Limb (tissue), 2 donors: Measurements from ENCODE around the gene HNRNPA2B1.
"Not testable (repeated sequence)": the region's sequence is repeated elsewhere in the genome, so short reads cannot be mapped to it uniquely, and the experiment has no call there.

ENCODE experiments used
- DNase-seq, 2 donors: peaks; one replicate each; pipeline ENCODE4 v3.0.0-alpha.2; 2016; ENCODE audit errors: extremely low spot score in 2 of 2

The HNRNPA2B1 gene

GRCh38 chr7:26185131-26185843 is 15.3 kb downstream of the HNRNPA2B1 start:
- DNase-seq = no peak

- DNase-seq = not testable (repeated sequence)
Measured at GRCh38 chr7:26184281-26185101, 16.1 kb downstream of the HNRNPA2B1 start.

DNA sequence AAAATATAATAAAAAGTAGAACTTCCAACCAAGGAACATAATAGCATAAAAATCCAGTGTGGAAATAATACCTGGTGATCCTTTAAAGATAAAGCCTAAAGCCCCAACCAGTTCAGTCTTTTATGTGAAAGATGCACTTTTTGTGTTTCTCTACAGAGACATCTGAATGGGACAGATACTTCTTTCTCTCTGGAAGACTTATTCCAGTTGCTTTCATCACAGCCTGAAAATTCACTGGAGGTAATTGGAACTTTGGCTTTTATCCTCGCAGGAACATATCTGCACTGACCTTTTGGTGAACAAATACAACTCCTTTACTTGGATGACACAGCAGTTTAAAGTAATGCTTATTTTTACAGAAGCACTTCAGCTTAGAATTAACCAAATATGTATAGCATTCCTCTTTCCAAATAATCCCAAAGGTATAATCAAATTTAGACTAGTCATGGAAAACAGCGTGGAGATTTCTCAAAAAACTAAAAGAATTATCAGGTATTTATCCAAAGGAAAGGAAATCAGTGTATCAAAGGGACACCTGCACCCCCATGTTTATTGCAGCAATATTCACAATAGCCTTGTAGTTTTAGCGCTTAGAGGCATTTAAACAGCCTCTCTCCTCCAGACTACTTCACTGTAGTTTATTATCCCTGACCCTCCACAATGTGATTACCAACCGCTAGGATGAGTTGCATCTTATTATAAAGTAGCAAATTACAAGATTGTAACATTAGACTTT is 16.8 kb downstream of the HNRNPA2B1 start:
- DNase-seq = no peak

DNA sequence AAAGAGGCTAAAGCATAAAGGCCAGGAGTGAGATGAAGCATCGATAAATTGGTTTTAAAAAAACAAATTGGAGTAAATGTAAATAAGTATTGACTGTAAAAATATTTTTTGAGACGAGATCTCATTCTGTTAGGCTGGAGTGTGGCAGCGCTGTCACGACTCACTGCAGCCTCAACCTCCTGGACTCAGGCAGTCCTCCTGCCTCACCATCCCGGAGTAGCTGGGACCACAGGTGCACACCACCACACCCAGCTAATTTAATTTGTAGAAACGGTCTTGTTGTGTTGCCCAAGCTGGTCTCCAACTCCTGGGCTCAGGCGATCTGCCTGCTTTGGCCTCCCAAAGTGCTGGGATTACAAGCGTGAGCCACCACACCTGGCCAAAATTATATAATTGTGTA is 17.8 kb downstream of the HNRNPA2B1 start:
- no peak for DNase-seq

DNA sequence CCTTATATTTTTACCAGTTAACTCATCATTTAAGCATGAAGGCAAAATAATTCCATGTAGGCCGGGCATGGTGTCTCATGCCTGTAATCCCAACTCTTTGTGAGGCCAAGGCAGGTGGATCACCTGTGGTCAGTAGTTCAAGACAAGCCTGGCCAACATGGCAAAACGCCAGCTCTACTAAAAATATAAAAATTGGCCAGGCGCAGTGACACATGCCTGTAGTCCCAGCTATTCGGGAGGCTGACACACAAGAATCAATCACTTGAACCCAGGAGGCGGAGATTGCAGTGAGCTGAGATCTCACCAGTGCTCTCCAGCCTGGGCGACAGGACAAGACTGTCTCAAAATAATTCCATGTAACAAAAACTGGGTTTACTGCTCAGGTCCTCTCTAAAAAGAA is 18.3 kb downstream of the HNRNPA2B1 start:
- no peak for DNase-seq

DNA sequence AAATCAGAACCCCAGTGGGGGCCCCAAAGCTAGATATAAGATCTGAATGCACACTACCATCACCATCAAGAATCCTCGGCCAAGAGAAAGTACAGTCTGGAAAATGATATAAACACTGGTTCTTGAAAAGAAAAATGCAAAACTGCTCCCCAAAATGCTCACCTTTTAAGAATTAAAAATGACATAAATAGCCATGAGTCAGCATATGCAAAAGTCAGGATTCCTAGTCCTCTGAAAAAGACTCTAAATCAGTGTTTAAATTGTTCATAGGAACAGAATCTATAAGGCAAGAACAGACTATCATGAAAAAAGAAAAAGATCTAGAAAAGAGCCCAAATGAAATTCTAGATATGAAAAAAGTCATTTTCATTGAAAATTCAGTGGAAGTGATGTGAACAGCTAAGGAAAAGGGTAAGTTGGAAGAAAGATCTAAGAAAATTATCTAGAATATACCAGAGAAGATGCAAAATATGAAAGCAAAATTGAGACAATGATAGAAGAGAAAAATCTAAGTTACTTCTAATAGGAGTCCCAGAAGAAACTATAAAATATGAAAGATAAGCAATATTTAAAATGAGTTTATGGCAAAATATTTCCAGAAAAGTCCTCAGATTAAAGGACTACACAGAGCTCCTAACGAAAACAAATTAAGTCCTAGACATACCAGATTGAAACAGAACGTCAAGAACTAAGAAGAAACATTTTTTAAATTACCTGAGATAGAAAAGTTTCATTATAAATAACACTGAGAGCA is 18.9 kb downstream of the HNRNPA2B1 start:
- DNase-seq = no peak

GRCh38 chr7:26180792-26181198 is 19.8 kb downstream of the HNRNPA2B1 start:
- DNase-seq = no peak

DNA sequence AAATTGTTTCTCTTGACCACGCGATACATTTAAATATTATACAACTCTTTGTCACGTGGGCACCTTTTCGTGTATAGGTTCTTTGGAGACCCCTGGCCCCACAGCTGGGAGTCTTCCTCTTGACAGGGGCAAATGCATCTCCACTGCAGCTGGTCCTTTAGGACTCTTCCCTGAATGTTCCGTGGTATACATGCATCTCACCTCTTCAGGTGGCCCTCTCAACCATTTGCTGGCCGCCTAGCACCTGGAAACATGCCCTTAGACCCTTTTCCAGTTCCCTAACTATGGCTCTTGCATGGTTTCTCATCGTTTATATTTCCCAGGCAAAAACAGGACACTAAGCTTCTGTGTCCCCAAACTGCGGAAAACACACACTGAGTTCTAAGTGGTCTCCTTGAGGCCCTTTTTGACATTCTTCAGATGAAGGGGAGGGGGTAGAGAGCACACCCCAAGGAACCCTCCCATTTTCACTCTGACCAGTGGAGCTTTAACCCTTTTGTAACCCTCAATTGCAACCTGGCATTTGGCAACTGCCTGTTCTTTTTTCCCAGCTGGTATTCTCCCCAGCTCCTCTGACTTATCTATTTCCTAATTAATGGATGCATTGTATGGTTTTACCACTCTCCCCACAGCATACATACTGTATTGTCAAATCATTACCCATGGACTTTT is 20.6 kb downstream of the HNRNPA2B1 start:
- DNase-seq = no peak

- DNase-seq = no peak
Measured at GRCh38 chr7:26179422-26179821, 21.1 kb downstream of the HNRNPA2B1 start.

GRCh38 chr7:26178272-26178960 is 22.1 kb downstream of the HNRNPA2B1 start:
- DNase-seq = no peak

DNA sequence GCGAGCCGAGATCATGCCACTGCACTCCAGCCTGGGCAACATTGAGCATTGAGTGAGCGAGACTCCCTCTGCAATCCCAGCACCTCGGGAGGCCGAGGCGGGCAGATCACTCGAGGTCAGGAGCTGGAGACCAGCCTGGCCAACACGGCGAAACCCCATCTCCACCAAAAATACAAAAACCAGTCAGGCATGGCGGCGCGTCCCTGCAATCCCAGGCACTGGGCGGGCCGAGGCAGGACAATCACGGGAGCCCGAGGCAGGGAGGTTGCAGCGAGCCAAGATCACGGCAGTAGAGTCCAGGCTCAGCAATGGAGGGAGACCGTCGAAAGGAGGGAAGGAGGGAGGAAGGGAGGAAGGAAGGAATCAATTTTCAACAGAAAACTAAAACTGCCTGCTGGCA is 23.3 kb downstream of the HNRNPA2B1 start:
- DNase-seq = not testable (repeated sequence)

- DNase-seq = not testable (repeated sequence)
Measured at GRCh38 chr7:26176696-26177095, 23.9 kb downstream of the HNRNPA2B1 start.

- not testable (repeated sequence) for DNase-seq
Measured at GRCh38 chr7:26175903-26176302, 24.6 kb downstream of the HNRNPA2B1 start.

- DNase-seq = no peak
Measured at GRCh38 chr7:26172048-26172447, 28.5 kb downstream of the HNRNPA2B1 start.

- no peak for DNase-seq
Measured at GRCh38 chr7:26171601-26172000, 28.9 kb downstream of the HNRNPA2B1 start.

DNA sequence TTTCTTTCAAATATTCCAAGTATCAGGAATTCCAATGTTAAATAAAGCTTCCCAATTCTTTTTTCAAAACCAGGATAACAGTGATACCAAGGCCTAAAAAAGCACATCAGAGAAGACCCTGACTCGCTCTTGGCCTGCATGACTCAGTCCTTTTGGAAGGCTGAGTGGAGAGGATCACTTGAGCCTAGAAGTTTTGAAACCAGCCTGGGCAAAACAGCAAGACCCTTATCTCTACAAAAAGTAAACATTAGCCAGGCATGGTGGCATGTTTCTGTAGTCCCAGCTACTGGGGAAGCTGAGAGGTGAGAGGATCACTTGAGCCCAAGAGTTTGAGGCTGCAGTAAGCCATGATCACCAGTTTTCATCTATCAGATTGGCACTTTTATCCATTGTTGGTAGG is 29.9 kb downstream of the HNRNPA2B1 start:
- no peak for DNase-seq

DNA sequence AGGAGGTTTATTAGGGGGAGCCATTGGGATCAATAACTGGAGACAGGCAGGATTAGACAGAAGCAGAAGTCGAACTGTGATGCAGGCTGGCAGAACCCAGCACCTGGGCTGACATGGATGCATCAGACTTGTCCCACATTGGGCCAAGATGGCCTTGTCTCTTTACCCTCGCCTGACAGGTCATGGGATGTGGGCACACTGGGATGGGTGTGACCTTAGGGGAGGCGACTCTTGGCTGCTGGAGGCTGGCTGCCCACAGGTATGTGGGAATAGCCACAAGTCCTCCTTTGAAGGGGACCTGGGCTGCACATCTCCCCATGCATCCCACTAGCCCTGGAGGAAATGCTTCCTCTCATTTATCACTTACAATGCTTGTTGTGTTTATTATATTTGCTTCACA is 31.3 kb downstream of the HNRNPA2B1 start:
- no peak for DNase-seq

GRCh38 chr7:26168458-26169023 is 32.0 kb downstream of the HNRNPA2B1 start:
- DNase-seq = no peak

DNA sequence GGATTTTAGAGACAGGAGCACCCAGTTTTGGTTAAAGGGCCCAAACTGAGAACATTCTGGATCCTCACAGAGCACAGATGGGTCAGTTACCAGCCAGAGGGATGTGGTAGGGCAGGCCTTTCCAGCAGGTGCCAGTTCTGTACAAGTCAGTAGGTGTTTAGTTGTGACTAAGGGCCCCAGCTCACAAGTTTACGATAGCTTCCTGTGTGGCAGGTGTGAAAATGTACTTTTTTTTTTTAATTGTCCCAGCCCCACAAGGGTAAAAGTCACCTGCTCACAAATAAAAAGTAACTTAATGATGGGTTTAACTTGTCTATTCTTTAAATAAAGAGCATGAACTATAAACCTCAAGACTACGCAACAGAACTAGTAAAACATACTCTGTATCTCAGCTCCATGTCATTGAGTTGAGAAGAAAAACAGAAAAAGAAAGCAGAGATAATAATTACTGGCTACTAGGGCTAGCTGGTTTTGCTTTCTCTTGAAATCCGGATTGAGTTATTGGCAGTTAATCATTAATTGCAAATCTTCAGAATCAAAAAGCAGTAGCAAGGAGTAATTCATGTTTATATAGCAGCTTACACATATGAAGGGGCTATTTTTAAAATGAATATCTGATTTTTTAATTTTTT is 33.1 kb downstream of the HNRNPA2B1 start:
- DNase-seq = no peak
